GM19240 (cell line): ENCODE measurements around the gene RBMY1B.
"Not testable (repeated sequence)": the region's sequence is repeated elsewhere in the genome, so short reads cannot be mapped to it uniquely, and the experiment has no call there.

Source experiments
- DNase-seq: peaks from one replicate; pipeline ENCODE4 v3.0.0; 2011; ENCODE audit warnings: low spot score; ENCODE audit not compliant: insufficient read length

Gene RBMY1B

DNA sequence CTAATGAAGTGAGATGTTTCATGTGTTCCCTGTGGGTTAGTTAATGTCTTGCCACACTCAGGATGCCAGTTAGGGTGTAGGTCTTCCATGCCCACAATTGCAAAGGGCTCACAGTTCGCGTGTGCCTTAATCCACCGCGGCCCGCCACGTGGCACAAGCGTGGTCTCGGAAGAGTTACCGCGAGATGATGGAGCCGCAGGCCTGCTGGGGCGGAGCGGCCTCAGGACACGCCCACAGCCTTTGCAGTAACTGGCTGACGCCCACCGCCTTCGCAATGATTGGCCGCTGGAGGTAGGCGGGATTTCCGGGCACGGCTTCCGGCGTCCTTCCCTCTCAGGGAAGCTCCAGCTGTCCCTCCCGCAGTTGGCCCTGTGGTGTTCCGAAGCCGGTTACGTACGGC is at the start of gene RBMY1B:
TSS of gene RBMY1B (plus strand) at position 301 of the 400 bp plus-strand sequence. CDS start 2,013 bp downstream, outside the sequence.
- DNase-seq, result not testable (repeated sequence)

DNA sequence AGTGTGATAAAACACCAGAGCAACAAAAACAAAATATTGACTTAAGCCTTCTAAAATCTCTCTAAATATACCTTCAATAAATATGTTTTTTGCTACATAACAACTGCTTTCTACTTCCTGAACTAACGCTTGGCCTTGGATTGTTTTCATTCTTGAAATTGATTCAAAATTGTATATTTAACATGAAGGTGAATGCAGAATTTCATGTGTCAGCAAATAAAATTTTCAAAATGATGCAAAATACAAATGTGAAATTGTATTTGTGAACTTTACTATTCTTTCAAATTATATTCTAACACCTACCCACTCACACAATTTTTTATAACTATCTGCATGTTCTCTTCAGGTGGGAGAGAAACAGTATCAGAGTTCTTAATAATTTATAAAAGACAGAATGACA is 48.2 kb upstream of the RBMY1B start:
- not testable (repeated sequence) for DNase-seq

DNA sequence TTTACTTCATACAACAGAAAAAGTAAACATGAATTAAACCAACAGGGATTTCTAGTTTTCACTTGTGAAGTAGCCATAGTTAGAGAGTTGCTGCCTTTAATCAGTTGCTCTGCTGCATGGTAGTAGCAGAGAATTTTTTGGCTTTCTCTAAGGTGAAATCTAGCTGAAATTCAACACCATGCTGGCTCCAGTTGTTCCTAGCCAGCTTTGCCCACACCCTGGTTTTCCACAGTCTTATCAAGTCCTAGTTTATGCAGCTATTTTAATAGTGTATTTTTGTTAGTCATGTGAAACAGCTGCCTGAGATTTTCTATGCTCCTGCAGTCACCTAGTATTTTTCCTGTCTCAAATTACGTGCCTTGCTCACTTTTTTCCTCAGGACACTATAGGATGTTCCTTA is 28.2 kb upstream of the RBMY1B start:
- no peak for DNase-seq

DNA sequence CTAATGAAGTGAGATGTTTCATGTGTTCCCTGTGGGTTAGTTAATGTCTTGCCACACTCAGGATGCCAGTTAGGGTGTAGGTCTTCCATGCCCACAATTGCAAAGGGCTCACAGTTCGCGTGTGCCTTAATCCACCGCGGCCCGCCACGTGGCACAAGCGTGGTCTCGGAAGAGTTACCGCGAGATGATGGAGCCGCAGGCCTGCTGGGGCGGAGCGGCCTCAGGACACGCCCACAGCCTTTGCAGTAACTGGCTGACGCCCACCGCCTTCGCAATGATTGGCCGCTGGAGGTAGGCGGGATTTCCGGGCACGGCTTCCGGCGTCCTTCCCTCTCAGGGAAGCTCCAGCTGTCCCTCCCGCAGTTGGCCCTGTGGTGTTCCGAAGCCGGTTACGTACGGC is 23.4 kb downstream of the RBMY1B start, which contains the start of gene RBMY1A1:
TSS of gene RBMY1A1 (plus strand) at position 301 of the 400 bp plus-strand sequence. CDS start 2,013 bp downstream, outside the sequence.
- DNase-seq, result not testable (repeated sequence)

DNA sequence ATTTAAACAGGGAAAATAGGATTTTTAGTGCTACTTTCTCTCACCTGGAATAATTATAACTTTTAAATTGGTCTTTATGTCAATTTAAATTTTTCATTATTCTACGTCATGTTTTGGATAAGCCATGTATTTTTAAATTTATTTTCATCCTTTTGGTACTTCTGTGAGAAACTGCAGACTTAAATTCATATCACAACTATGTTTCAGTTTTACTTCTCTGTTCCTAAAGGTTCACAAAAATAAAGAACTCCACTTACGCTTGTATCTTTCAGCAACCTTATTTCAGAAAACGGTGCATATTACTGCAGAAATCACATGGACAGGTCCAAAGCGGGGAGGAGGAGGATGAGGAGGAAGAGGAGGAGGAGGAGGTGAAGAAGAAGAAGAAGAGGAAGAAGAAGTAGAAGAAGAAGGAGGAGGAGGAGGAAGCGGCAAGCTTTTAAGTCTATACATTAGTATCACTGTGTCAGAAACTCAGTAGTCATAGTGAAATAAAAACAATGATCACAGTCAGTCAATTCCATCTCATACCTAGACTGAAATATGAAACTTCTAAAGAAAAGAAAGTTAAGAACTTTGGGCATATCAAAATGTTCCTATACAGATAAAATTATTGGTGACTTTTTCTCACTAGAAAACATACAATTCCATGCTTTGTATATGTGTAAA is 48.3 kb downstream of the RBMY1B start:
- DNase-seq, result not testable (repeated sequence)
